ENCODE results near the gene CLDN10.
"Not testable (repeated sequence)": the region's sequence is repeated elsewhere in the genome, so short reads cannot be mapped to it uniquely, and the experiment has no call there.

Gene CLDN10, protein sequence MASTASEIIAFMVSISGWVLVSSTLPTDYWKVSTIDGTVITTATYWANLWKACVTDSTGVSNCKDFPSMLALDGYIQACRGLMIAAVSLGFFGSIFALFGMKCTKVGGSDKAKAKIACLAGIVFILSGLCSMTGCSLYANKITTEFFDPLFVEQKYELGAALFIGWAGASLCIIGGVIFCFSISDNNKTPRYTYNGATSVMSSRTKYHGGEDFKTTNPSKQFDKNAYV

DNA sequence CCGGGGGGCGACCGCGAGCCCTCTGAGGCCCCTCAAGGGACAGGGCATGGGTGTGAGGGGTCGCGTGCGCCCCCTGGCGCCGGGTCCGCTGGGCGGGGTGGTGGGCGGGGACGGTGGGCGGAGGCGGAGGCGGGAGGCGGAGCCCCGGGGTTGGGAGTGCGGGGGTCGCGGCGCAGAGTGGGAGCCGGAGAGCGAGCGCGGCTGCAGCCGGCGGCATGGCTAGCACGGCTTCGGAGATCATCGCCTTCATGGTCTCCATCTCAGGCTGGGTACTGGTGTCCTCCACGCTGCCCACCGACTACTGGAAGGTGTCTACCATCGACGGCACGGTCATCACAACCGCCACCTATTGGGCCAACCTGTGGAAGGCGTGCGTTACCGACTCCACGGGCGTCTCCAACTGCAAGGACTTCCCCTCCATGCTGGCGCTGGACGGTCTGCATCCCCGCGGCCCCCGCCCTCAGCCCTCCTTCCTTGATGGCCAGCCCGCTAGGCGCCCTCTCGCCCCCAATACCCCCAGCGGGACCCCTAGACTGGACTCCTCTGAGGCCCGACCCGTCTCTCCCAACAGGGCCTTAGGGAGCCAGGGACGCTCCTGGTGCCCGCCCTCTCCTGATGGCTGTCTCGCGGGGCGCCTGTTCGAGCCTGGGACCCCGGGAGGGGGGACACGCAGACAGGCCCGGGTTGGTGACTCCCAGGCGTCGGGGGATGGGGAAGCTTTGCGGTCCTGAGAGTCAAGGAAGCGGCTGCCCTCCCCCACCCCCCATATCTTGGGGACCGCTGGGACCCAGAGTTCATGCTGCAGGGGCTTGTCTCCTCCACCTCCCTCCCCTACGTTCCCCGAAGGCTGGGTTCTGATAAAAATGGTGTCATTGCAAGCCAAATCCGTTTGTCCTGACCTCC is at the start of gene CLDN10:
Gene CLDN10 (plus strand): TSS at position 182 of the 903 bp plus-strand sequence. CDS start 34 bp downstream, at position 216.
- no peak for DNase-seq (ENCODE audit: low read depth)
- no peak within 1 kb of the TSS for H3K4me3 ChIP-seq (ENCODE audit: low read depth, low read length)

DNA sequence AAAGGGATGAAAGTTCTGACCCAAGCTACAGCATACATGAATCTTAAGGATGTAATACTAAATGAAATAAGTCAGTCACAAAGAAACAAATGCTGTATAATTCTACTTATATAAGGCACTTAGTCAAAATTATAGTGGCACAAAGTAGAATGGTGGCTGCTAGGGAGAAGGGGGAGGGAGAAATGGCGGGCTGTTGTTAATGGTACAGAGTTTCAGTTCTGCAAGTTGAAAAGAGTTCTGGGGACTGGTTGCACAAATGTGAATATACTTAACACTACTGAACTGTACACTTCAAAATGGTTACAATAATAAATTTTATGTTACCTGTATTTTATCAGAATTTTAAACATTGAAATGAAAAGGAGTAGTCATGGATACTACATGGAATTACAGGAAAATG is 48.9 kb upstream of the CLDN10 start:
- no peak for DNase-seq (ENCODE audit: low read depth)
- H3K4me3 ChIP-seq (ENCODE audit: low read depth, low read length): no peak overlapping the region

DNA sequence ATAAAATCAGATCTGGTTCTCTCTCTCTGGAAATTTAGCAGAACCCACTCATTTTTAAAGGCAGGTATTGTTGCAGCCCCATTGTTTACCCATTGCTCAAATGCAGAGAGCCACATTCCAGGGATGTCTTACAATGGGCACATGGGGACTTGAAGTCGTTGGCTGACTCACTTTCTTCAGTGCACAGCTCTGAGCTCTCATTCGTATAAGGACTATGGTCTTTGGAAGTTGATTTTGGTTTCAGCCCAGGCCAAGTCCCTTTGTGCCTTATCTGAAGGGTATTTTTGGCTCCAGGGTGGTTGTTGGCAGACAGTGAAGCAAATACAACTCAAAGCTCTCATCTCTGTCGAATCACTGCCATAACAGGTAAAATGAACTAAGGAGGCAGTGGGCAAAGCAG is 47.3 kb upstream of the CLDN10 start:
- H3K4me3 ChIP-seq (ENCODE audit: low read depth, low read length): no peak overlapping the region
- DNase-seq (ENCODE audit: low read depth): no peak

DNA sequence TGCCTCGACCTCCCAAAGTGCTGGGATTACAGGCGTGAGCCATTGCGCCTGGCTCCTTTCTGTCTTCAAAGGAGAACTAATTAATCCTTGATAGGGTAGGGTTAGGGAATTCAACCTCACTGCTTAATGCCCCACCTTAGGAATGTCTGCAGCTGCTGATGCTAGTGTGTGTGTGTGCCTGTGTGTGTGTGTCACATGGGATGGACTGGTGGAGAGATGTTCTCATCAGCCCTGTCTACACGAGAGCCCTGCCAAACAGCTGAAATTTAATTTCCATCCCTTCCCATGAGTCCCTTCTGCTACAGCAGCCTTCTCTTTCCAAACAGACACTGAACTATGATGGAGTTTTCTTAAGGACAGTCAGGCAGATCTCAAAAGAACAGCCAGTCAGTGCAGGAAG is 46.5 kb upstream of the CLDN10 start:
- no peak for DNase-seq (ENCODE audit: low read depth)
- no peak overlapping the region for H3K4me3 ChIP-seq (ENCODE audit: low read depth, low read length)

DNA sequence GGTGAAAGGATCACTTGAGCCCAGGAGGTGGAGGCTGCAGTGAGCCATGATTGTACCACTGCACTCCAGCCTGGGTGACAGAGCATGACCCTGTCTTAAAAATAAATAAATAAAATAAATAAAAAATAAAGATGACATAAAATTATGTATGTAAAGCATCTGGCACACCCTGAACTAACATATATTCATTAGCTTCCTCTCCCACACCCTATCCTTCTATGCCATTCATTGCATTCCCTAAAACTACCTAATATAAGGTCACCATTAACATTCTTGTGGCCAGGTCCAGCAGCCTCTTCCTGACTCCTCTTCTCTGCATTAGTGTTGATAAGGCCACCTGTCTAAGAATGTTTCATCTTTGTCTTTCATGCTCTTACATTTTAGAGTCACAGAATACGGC is 44.5 kb upstream of the CLDN10 start:
- H3K4me3 ChIP-seq (ENCODE audit: low read depth, low read length): no peak overlapping the region
- DNase-seq (ENCODE audit: low read depth): no peak

DNA sequence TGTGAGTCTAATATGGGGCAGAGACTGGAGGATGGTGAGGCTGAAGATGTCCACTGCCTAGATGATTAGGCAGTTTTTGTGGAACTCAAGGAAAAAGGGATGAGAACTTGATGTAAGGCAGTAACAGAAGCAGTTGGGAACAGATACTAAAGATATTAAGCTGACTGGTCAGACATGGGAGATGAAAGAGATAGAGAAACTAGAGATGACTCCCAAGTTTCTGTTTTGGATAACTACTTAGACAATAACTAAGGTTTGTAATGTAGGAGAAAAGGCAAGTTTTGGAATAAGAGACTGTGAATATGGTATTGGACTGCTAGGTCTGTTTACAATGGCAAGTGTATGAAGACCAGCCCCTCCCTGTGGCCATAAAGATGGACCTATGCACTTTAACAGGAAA is 43.5 kb upstream of the CLDN10 start:
- no peak overlapping the region for H3K4me3 ChIP-seq (ENCODE audit: low read depth, low read length)
- no peak for DNase-seq (ENCODE audit: low read depth)

DNA sequence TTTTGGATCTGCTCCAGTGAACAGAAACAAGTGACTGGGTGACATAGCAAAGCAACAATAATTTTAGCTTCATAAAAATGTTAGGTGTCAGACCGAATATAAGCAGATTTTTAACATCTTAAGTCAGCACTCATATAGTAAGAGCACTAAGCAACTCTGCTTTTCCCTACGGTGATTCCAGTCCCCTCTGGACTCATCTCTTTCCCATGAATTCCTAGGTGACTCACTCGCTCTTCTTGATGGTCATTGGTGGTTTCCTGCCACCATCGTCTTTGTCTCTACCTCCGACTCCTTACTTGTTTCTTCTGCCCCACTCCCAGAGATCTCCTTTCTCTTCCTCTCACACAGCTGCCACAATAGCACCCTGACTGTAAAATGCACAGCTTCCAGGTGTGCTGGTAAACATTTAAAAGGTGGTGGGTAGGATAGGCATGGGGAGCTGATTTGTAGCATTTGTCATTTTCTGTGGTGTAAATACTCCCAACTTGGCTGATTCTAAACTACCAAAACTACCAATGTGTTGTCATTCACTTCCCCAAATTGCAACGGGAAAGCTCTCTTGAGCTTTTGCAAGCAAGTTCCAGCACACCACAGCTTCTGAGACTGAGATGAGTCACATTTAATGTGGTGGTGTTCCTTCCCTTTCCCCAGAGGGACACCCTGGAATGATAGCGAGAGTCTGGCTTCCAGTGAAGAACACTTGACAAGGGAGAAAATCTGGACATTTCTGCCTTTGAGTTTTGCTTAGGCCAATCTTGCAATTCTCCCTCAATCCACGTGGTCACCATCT is 42.8 kb upstream of the CLDN10 start:
- H3K4me3 ChIP-seq (ENCODE audit: low read depth, low read length): no peak overlapping the region
- DNase-seq (ENCODE audit: low read depth): peak; percentile 61

DNA sequence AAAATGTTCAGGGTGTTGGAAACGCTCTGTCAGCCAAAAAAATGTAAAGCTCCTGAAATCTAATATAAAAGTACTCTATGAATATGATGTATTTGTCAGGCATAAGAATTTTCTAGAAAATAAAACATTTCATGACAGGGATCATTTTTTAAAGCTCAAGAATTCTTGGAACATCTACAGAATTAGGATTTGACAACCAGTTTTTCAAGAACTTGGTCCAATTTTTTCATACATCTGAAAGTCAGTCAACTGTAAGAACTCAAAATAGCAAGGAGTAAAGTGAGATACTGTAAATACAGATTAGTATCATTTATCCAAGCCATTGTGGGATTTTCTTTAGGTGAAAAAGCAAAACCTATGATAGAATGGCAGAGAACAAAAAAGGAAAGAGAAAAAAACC is 41.6 kb upstream of the CLDN10 start:
- no peak for DNase-seq (ENCODE audit: low read depth)
- H3K4me3 ChIP-seq (ENCODE audit: low read depth, low read length): no peak overlapping the region

DNA sequence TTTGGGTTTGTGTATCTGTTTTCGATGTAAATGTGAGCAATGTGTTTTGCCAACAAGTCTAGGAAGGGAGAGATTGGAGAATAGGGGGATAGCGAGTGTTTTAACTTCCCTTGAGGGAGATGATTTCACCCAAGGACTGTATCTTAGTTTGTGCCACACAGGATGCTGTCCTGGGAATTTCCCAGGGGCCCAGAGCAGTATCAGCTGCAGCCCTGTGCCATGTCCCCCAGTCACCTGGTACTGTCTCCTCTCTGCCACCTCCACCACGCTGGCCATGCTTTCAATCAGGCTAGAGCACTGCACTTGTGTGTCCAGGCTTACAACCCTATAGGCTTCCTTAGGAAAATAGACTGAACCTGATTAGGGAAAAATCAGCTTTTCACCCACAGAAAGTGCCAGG is 40.1 kb upstream of the CLDN10 start:
- no peak for DNase-seq (ENCODE audit: low read depth)
- H3K4me3 ChIP-seq (ENCODE audit: low read depth, low read length): no peak overlapping the region

DNA sequence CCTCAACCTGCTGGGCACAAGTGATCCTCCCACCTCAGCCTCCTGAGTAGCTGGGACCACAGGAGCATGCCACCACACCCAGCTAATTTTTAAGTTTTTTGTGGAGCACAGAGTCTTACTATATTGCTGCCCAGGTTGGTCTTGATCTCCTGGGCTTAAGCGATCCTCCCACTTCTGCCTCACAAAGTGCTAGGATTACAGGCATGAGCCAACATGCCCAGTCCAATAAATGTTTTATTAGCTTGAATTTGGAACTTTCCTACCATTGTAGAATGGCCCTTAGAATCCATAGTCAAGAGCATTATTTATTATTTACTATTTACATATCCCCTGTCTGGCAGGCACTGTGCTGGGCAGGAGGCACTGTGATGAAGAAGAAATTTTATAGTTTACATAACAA is 39.6 kb upstream of the CLDN10 start:
- DNase-seq (ENCODE audit: low read depth): no peak

DNA sequence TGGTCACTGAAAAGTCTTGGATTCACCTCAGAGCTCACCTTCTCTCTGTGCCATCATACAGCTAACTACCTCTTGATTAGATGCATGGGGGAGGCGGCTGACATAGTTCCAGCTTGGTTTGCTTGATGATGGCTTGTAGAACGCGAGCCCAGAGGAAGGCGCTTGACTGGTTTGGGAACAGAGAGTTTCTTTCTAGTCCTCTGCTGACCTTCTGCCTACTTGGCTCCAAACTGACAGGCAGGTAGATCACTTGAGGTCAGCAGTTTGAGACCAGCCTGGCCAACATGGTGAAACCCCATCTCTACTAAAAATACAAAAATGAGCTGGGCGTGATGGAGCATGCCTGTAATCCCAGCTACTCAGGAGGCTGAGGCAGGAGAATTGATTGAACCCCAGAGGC is 36.9 kb upstream of the CLDN10 start:
- H3K4me3 ChIP-seq (ENCODE audit: low read depth, low read length); DNase-seq (ENCODE audit: low read depth): not testable (repeated sequence)

More for the DNA sequence above, 39.6 kb upstream of the CLDN10 start:
- H3K4me3 ChIP-seq (ENCODE audit: low read depth, low read length): no peak overlapping the region

DNA sequence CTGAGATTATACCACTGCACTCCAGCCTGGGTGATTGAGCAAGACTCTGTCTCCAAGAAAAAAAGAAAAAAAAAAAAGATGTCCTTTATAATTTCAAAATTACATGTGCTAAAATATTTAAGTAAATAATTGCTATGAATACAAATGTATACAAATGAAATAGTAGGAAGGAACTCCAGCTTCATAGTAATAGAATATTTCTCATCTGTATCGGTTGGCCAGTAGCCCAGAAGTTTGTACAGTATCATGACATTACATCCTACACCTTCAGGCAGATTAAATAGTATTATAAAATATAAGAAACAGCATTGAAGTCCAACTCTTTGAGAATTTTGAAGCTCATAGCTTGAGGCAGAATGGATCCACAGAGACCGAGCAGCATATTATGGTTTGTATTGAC is 36.5 kb upstream of the CLDN10 start:
- H3K4me3 ChIP-seq (ENCODE audit: low read depth, low read length): no peak overlapping the region
- DNase-seq (ENCODE audit: low read depth): no peak

DNA sequence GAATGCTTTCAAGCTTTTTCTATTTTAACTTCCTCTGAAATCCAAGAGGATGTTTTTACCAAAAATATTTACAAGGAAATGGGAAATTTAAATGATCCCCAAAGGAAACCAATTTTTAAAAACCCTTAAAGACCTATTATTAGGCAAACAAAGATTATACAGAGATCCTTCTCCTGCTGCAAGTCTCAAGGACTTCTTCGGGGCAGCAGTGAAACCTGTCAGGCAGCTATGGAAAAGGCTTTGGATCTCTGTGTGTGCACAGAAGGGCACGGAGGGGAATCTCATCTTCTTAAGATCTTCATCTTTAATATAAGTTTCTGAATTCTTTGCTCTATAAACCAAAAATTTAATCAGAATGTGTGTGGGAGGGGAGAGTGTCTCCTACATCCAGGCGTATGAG is 36.0 kb upstream of the CLDN10 start:
- DNase-seq (ENCODE audit: low read depth): no peak
- H3K4me3 ChIP-seq (ENCODE audit: low read depth, low read length): no peak overlapping the region

DNA sequence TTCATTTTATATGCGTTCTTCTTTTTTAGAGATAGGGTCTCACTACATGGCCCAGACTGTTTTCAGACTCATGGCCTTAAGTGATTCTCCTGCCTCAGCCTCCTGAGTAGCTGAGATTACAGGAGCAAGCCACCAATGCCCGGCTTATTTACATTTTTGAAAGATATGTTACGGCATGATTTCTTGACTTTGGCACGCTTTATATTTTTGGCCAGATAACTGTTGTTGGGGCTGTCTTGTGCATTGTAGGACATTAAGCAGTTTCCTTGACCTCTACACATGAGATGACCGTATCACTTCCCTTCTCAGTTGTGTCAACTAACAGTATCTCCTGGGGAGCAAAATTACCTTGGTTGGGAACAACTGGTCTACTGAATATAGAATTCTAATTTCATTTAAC is 28.9 kb upstream of the CLDN10 start:
- DNase-seq (ENCODE audit: low read depth): no peak
- no peak overlapping the region for H3K4me3 ChIP-seq (ENCODE audit: low read depth, low read length)

DNA sequence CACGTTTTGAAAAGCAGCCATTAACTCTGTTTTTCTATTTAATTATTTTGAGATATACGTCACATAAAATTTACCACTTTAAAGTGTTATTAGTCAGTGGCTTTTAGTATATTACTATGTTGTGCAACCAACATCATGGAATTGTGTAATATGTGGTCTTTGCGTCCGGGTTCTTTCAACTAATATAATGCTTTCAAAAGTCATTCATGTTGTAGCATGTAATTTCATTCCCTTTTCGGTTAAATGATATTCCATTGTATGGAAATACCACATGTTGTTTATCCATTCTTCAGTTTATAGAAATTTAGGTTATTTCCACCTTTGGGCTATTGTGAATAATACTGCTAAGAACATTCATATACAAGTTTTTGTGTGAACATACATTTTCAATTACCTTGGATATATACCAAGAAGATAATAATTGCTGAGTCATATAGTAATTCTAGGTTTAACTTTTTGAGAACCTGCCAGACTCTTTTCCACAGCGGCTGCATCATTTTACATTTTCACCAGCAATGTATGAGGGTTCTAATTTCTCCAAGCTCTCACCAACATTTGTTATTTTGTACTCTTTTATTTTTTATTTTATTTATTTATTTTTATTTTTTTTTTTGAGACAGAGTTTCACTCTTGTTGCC is 28.1 kb upstream of the CLDN10 start:
- DNase-seq (ENCODE audit: low read depth): no peak

DNA sequence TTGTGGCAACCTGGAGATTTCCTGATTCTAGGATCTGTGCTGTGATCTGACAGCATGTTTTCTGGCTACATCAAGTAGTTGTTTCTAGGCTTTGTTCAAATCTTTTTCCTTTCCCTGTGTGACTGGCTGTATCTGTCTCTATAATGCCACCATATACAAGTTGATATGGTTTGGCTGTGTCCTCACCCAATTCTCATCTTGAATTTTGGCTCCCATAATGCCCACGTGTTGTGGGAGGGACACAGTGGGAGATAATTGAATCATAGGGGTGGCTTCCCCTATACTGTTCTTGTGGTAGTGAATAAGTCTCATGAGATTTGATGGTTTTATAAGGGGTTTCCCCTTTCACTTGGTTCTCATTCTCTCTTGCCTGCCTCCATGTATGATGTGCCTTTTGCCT is 24.6 kb upstream of the CLDN10 start:
- H3K4me3 ChIP-seq (ENCODE audit: low read depth, low read length): no peak overlapping the region
- no peak for DNase-seq (ENCODE audit: low read depth)

More for the DNA sequence above, 28.1 kb upstream of the CLDN10 start:
- no peak overlapping the region for H3K4me3 ChIP-seq (ENCODE audit: low read depth, low read length)

DNA sequence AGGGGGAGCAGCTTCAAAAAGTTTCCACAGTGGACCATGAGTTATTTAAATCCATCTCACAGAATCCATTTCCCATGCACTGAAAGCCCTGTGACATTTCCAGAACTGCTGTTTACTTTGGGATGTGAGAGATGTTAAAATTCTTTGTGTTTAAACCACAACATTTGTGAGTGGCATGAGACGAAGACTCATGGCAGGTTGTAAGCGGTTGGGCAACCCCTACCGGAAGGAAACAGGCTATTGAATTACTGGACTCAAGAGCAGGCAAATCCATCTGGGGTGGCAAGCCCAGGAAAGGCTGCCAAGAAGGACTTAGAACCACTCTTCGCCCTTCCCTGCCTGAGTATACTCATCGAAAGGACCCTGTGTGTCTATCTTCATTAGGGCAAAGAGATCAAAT is 22.3 kb upstream of the CLDN10 start:
- H3K4me3 ChIP-seq (ENCODE audit: low read depth, low read length): no peak overlapping the region
- DNase-seq (ENCODE audit: low read depth): peak; percentile 37

DNA sequence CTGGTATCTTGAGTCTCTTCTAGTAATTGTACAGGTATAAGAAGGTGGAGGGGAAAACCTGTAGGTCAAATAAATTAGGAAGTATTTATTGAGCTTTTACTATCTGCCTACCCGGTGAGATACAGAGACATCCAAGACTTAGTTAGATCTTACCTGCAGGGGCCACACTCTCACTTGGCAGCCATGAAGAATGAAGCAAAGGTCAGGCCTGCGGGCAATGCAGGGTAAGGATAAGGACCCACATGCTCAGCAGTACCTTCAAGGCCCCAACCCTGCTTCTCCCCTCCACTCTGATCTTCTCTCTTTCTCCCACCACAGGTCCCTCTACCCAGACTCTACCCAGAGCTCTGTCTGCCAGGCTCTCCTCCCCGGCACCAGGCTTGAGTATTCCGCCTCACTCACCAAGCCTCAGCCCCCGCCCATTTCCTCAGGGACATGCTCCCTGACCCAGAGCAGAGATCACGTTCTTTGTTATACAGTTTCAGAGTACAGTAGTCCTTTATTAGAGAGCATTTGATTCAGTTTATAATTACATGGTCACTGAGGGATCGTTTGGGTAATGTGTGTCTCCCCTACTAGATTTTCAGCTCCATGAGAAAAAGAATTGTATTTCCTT is 18.9 kb upstream of the CLDN10 start:
- no peak for DNase-seq (ENCODE audit: low read depth)
- no peak overlapping the region for H3K4me3 ChIP-seq (ENCODE audit: low read depth, low read length)

DNA sequence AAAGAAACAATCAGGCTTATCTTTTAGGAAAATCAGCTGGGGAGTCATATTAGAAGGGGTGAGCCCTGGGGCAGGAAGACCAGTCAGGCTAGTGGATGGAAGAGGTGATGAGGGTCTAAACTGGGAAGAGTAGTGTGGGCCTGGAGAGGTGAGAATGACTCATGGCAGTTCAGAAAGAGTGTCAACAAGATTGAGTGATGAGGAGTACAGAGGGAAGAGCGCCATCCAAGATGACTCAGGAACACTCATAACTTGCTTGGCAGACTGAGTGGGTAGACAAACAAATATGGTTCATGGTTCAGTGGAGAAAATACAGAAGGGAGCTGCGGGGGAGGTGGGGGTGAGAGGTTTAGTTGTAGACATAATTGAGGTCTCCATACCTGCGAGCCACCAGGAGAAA is 17.3 kb upstream of the CLDN10 start:
- DNase-seq (ENCODE audit: low read depth): peak; percentile 71
- no peak overlapping the region for H3K4me3 ChIP-seq (ENCODE audit: low read depth, low read length)

All from skeletal muscle cell (primary cell).